Jurkat, Clone E6-1 (cell line): ENCODE results near the gene ZNF618.

Experiments used
- DNase-seq: peaks from one replicate; pipeline ENCODE4 v3.0.0-alpha.2; 2011; ENCODE audit warnings: low read depth, low spot score
- H3K4me3 ChIP-seq: 2 replicates; pipeline ENCODE4 v1.5.1; 2011; ENCODE audit warnings: mild to moderate bottlenecking, low read length, control low read depth, moderate library complexity

ZNF618 gene

DNA sequence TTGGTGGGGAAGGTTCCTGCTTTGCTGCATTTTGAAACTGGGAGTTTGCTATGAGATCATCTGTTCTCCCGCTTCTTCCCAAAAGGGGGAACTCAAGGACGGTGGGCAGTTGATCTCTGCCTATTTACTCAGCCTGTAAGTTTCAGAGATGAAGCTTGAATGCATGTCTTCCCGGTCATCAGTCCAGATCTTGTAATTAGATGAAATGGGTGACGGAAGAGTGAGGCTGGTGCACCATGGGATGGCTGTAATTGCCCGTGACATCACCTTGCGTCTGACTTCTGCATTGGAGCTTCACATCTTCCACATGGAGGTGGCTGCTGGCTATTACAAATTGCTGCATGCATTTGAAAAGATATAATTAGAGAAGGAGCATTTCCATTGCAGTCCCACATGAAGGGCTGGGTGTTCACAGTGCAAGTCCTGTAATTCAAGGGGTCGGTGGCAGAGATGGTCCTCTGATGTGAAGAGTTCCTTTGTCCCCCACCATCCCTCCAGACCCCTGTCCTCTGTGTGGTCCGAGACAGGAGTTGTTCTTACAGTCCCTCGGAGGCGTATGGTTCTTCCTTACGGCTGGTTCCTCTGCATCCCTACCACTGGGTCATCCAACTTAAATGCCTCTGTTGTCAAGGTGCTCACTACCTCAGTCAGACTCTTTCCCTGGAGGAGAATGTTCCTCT lies 72.9 kb downstream of the ZNF618 start:
- H3K4me3 ChIP-seq: no peak overlapping the region
- DNase-seq: no peak

DNA sequence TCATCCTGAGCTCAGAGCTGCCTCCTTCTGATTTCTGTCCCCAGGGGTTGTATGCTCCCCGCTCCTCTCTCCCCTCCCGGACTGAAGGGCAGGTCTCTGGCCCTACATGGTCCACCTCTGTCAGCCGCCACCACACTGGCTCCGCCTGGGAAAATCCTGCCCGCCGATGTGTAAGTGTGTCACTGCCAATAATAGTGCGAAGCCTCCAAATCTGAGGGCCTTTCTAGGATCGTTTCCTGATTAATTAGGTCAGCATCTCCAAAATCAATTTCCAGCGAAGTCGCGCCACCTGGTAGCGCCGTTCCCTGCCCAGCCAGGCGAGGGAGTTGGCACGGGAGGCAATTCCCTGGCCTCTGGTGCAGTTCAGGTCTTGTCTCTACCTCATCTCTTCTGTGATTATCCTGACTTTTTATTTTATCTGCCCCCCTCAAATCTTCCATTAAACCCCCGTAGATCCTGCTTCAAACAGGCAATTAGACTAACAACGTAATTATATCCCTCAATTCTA lies 73.5 kb downstream of the ZNF618 start:
- no peak for DNase-seq
- H3K4me3 ChIP-seq: no peak overlapping the region

DNA sequence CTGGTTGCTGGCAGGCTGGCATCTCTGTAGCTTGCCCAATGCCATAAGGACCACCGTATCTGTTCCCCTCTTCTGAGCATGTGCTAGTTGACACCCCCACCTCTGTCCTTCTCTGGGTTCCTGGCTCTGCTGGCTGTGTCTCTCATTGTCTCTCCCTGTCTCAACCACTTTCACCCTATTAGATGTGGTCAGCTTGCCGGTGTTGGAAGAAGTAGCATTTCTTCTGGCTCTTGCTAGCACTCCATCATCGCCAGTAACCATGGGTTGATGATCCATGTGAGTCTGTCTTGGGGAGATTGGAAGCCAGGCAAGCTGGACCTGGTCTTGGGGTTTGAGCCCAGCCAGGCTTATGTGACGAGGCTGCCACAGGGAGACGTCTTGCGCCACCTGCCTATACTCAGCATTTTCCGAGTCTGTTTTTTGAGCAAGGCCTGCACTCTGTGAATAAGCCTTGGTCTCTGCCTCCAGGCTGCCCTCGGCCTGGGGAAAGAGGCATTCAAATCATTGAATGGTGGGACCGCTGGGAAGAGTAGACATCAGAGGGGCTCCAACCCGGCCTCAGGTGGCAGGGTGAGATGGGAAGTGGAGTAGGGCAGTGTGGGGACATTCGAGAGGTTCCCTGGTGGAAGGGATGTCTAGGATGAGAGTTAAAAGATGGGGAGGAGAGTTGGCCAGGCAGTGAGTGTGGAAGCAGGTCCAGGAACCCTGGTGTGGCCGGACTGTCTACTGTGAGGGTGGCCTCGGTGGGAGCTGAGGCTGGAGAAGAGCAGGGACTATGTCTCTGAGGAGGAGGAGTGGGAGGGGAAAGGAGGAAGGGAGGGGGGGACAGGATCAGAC lies 74.3 kb downstream of the ZNF618 start:
- DNase-seq: no peak
- H3K4me3 ChIP-seq: no peak overlapping the region

DNA sequence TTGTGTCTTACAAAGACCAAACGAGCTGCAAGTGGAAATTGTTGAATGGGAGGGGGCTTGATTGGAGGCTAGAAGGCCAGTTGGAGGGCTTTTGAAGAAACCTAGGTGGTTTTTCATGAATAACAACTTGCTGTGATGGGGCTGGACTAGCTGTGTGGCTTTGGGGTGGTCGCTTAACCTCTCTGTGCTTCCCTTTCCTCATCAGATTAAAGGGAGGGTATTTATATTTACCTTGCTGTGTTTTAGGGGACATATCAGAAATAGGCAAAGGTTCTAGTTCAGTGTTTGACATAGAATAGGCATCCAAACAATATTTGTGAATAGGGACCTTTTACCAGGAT lies 74.9 kb downstream of the ZNF618 start:
- no peak for DNase-seq
- no peak overlapping the region for H3K4me3 ChIP-seq

GRCh38 chr9:113952676-113953075 lies 76.6 kb downstream of the ZNF618 start:
- no peak for DNase-seq
- H3K4me3 ChIP-seq: no peak overlapping the region

DNA sequence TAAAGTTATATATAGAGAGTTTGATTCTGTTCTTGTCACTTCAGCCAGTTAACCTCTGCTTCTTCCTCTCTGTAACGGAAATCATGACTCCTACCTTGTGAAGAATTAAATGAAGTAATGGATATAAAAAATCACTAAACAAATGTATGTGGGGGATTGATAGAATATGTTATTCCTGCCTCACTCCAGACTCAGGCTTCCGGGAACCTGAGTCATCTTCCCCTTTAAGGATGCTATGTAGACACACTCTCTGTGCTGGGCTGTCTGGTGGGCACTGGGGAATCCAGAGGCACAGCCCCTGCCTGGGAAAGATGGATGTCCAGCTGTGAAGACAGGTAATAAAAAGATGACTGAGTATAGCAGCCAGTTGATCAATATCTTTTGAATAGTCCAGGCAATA lies 77.4 kb downstream of the ZNF618 start:
- H3K4me3 ChIP-seq: no peak overlapping the region
- no peak for DNase-seq

DNA sequence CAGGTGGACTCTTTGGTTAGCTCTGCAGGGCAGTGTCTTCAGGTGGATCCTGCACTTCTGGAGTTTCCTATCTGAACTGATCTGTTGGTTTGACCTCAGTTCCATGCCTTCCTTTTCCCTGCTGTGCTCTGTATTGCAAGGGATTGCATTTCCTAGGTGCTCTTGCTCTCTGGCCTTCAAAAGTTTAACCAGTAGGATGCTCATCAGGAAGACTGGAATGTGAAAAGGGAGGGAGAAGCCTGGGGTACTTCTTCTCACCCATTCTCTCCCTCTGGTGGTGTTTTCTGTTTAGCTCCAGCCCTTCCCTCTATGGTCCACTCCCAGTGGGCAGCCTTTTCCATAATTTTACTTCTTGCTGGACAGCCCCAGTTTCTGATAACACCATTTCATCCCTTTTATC lies 78.5 kb downstream of the ZNF618 start:
- DNase-seq: no peak
- no peak overlapping the region for H3K4me3 ChIP-seq

DNA sequence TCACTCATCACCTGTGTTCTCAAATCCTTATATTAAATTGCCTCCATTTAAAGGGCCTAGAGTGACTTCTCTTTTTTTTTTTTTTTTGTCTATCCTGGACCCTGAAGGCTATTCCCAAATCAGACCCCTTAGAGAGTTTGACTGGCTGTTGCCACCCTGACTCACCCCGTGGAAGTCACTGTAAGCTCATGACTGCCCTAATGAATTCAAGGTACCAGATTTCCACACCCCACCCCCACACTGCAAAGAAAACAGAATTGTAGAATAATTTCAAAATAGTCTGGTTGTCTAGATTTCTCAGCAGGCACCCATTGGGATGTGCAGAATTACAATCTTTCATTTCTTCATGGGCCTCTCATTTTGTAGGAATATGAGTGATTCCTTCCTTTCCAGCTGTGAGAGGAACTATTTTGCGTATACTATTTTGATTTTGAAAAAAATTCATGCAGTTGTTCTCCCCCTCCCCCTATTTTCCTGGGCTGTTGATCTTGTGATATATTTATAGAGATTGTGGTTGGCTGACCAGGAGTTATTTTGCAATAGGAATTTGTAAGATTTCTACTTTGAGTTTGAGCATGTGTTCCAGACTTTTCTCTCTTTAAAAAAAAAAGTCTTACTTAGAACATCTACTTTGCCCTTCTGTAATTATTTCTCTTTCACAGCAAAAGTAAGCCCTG lies 79.1 kb downstream of the ZNF618 start:
- DNase-seq: no peak
- H3K4me3 ChIP-seq: no peak overlapping the region

DNA sequence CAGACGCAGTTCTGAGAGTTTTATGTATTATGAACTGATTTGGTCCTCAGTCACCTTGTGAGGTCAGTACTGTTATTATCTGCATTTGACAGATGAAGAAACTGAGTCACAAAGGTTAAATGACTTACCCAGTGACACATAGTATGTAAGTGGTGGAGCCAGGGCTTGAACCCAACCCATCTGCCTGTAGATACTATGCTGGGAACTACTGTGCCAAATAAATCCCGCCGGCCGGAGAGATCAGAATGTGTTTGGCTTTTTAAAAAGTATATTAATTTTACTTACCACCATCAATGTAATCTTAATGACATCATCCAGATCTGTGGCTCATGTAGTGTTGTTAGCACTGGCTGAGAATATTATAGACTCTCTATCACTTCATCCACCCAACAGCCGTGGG lies 80.8 kb downstream of the ZNF618 start:
- no peak overlapping the region for H3K4me3 ChIP-seq
- no peak for DNase-seq

DNA sequence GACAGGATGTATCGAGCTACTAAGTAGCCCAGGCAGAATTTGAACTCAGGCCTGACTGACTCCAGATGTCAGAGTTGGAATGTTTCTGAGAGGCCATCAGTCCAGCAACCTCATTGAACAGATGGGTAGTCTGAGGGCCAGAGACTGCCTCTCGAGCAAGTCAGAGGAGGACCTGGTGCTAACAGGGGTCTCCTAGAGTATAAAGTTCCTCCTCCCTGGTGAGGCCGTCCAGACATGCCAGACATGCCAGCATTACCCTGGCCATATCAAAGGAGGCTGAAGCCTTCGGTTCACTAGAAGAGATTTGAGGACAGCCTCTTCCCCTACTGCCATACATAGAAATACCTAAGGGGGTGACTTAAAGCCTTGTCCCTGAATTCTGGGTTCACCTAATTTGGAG lies 81.2 kb downstream of the ZNF618 start:
- DNase-seq: no peak
- H3K4me3 ChIP-seq: no peak overlapping the region

DNA sequence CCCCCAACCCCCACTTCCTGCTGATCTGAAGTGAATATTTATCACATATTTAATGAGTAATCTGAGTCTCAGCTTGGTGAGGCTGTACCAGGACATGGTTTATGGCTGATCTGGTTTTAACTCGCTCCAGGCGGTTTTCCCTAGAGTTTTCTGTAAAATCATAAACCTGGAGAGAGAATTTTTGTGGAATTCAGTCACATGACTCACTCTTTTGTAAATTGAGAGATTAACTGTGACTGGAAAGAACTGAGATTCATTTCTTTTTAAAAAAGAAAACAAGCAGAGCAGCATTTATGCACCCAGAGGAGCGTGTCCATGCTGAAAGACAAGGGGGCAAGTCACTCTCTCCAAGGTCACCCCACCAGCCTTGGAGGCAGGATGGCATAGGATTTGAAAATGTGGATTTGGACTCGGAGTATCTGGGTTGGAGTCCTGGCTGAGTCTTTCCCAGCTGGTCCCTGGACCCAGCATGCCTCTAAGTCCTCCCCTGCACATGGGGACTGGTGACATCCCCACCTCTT lies 81.8 kb downstream of the ZNF618 start:
- no peak for DNase-seq
- H3K4me3 ChIP-seq: no peak overlapping the region

DNA sequence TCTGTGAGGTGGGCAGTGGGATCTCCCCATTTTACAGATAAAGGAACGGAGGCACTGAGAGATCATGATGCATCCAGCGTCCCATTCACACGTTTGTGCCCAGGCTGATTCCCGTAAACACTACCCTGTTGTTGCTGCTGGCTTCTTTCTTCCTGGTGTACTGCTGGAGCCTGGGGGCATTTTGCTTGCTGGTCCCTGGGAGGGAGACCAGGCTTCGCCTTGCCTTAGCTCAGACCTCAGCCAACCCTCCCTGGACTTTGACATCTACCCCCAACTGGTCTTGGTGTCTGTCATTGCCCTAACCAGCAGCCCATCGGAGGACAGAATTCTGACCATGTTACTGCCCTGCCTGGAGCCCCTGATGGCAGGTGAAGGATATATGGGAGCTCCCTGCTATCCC lies 82.4 kb downstream of the ZNF618 start:
- no peak for DNase-seq
- H3K4me3 ChIP-seq: no peak overlapping the region

GRCh38 chr9:113960768-113961167 lies 84.7 kb downstream of the ZNF618 start:
- H3K4me3 ChIP-seq: no peak overlapping the region
- DNase-seq: no peak

- H3K4me3 ChIP-seq: no peak overlapping the region
Measured at GRCh38 chr9:113962396-113962795, 86.3 kb downstream of the ZNF618 start.

DNA sequence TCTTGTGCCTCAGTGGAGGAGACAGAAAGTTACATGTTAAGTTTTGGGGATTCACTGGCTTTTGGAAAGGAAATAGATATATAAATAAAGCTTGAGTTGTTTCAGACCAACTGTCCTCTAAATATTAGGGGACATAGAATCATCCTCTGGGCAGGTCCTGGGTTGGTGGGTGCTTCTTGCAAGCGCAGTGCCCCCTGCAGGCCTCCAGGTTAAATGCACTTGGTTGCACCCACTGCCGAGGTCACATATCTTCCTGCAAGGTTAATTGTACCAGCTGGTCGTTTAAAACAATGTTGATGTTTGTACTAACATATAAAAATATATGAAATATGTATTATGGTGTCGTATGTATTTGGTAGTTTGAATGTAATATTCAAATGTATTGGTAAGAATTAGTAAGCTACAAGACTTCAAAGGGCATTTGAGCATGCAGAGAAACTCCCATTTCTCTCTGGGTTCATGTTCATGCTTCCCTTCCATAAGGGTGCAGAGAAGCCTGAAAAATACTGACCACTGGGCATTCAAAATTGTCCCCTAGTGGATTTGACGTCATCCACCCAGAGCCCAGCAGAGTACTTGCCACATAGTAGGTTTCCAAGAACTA lies 87.0 kb downstream of the ZNF618 start:
- H3K4me3 ChIP-seq: no peak overlapping the region
- peak; percentile 43 for DNase-seq

More at GRCh38 chr9:113962396-113962795, 86.3 kb downstream of the ZNF618 start:
- DNase-seq: no peak

DNA sequence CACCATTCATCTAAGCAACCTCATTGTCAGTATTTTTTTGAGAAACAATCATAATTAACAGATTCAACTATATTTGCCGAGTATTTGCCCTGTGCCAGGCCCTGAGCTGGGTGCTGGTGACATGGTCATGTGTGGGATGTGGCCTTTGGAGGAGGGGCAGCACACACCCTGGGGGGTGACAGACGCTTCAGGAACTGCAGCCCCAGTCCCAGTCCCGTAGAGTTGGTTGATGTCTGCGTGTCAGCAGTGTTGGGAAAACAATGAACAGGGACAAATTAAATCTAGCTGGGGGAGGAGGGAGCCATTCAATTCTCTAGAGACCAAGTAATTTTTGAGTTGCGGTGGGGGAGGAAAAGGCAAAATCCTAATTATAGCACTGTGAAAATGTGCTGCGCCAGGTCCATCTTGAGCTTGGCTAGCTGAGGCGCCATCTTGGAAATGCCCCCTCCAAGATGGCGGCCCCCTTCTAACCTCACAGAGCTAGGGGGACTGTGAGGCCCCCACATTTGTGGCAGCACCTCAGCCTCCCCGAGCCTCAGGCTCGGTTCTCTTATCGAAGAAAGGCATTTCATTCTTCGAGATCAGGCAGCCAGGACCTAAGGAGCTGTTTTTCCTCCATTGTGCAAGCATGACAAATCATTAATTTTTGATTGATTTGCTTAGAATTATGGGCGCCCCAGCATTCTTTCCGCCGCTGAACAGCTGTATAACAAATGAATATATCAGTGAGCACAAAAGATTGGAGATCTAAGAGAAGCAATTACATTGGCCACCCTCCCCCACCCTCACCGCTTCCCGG lies 87.8 kb downstream of the ZNF618 start:
- H3K4me3 ChIP-seq: no peak overlapping the region
- no peak for DNase-seq

DNA sequence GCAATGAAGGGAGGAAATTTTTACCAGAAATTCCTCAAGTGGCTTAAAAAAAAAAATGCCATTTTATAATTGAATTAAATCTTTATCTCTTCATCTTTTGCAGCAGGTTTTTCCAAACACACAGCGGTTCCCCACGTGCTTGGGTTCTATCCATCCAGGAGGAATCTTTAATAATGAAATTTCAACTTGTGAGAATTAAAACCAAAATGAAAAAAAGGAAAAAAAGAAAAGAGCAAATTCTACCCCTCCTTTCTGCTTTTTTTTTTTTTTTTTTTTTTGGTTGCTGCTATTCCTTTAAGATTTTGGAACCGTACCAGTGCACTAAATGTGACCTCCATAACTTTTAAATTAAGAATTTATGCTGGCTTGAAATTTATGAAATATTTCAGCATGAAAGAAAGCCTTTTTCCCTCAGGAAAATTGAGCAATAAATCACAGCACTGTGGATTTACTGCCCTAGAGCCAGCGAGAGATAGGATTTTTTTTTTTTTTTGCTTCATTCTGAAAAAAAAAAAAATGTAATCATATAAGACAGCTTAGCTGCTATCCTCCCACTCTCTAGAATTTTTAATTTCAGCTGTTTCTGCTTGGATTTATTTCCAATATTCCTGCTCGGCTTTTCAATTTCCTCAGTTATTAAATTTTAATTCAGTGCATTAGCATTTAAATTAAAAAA lies 88.5 kb downstream of the ZNF618 start:
- no peak overlapping the region for H3K4me3 ChIP-seq
- DNase-seq: no peak

DNA sequence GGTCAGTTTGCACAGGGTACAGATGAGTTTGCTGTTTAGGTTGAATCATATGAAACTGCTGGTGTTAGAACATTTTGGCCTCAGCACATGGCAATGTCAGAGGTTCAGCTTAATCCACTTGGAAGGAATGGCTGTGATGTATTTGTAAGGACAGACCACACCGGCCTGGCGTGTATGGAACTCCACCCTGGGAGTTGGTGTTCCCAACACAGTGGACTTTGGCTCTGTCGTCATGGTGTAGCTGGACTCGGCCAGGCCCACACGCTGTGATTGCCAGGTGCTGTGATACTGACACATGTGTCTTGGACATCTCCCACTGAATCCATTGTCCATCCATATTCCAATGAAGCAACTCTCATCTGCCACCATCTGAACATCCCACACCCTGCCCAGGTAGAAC lies 90.3 kb downstream of the ZNF618 start:
- no peak for DNase-seq
- no peak overlapping the region for H3K4me3 ChIP-seq
